Raji (cell line): ENCODE results near the gene TEAD1.

Experiments
- POLR2A ChIP-seq: IDR thresholded peaks from 2 replicates; pipeline ENCODE4 v1.6.1; 2011; ENCODE audit warnings: low read depth, low read length, control low read depth; ENCODE audit not compliant: insufficient read depth

The TEAD1 gene

DNA sequence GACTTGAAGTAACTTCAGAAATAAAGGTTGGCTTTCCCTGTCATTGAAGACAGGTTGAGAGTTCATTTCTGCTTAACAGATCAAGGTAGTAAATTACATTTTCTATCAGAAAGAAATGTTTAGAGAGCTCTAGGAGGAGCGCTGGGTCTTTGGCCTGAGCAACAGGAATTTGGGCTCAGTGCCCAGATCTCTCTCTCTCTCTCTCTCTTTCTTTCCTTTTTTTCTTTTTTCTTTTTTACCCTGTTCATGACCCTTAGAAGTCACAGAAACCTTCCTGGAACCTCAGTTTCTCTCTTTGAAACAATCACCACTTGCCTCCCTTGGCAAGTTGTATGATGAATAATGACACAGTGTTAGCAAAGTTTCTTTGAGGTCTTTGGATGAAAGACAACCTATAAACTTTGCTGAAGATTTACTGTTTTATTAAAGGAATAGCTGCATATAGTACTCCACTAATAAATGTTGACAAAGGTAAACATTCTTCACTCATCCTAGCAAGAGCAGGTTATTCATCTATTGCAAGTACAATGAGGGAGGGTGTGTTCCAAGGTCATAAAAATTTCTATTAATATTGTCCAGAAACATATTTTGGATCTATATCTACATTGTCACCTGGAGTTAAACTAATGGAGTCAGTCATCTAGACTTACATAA lies 299.4 kb downstream of the TEAD1 start:
- TF ChIP-seq POLR2A, result no peak

DNA sequence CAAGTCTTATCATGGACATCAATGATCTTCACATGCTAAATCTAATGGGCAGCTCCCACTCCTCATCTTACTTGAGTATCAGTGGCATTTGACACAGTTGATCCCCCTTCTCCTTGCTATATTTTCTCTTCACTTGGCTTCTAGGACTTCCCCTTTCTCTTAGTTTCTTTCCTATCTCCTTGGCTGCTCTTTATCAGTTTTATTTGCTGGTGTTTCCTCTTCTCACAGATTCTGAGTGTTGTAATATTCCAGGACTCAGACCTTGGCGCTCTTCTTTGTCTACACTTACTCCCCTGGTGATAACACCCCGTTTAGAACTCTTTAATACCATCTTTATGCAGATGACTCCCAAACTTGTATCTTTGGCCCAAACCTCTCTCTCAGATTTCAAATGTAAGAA lies 301.0 kb downstream of the TEAD1 start:
- no peak for TF ChIP-seq POLR2A

DNA sequence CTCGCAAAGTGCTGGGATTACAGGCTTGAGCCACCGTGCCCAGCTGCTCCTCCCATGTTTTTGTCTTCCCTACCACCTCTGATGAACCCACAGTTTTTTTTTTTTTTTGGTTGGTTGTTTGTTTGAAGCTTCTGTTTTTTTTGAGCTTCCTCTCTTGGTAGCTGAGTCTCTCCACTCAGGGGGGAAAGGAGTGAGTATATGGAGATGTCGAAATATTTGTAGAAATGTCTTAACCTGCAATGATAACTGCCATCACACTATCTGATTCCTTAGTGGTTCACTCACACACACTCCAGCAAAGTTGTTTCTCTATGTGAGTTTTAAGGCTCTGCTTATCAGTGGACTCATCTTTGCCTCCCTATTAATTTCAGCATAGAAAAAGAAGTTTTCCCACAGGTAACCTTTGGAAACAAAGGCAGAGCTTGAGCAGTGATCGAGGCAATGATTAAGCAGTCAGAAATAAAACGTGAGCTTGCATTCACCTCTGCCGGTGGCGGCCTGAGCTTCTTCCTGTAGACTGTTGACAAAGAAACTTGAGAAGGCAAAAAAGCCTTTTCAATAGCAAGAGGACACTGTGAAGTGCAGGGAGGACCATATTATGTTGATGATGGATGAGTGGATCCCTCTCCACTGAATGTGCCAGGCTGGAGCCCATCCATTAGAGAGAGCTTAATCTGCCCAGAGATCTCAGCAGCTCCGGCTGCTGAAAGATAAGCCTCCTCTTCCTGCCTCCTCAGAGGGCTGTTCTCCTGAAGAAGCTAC lies 305.9 kb downstream of the TEAD1 start:
- TF ChIP-seq POLR2A, result no peak

DNA sequence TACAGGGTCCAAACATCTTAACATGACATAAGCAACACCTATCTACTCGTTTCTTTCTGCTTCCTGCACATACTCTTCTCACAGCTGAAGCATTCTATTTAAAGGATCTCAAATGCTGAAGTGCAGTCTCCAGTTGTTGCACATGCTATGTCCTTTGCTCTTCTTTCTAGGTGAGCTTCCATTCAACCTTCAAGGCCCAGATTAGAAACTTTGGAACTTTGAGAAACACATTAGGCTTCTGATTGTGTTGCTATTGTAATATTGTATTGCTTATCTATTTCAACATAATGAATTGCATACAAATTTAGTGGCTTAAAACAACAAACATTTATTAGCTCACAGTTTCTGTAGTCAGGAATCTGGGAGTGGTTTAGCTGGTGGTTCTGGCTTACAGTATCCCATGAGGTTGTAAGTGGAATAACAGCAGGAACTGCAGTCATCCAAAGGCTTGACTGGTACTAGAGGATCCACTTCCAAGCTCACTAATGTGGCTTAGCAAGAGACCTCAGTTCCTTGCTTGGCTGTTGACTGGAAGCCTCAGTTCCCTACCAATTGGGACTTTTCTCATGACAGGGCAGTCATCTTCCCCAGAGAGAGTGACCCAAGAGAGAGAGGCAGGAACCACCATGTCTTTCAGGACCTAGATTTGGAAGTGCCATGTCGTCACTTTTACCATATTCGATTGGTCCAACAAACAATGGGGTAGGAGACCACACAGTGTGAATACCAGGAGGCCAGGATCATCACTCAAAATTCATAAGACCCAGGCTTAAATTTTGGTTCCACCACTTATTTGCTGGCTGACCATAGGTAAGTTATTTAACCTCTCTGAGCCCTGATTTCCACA lies 307.7 kb downstream of the TEAD1 start:
- no peak for TF ChIP-seq POLR2A

DNA sequence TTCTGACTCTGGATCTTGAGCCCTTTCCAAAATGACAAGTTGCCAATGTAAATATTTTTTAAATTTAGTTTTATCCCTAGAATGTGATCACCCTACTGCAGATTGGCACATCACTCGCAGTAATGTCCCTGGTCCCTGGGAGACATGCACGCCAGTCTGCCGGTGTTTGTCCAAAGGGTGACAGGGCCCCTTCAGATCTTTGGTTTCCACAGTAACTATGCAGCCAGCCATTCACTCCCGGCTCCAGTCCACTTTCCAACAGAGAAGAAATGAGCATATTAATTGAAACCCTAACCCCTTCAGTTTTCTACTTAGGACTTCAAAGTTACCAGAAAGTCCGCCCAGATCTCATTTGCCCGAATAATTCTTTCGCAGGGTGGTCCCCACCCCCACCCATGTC lies 309.1 kb downstream of the TEAD1 start:
- no peak for TF ChIP-seq POLR2A

DNA sequence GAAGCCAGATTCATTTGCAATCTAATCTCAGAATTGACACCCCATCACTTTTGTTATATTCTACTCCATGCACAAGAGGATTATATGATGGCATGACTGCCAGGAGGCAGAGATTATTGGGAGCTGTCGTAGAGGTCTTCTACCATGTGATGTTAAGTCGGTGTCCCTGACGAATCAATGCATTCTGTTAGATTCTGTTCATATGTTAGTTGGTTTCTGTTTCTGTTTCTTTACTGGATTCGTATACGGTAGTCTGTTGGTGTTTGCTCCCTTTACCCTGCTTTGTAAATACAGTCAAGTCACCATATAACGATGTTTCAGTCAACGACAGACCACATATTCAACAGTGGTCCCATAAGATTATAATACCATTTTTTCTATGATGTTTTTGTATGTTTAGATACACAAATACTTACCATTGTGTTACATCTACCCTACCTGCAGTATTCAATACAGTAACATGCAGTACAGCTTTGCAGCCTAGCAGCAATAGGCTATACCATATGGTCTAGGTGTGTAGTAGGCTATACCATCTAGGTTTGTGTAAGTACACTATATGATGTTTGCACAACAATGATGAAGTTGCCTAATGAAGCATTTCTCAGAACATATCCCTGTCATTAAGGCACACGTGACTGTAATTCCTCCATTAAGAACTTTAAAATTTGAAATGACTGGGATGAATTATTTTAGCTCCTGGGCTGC lies 312.1 kb downstream of the TEAD1 start:
- TF ChIP-seq POLR2A, result no peak

DNA sequence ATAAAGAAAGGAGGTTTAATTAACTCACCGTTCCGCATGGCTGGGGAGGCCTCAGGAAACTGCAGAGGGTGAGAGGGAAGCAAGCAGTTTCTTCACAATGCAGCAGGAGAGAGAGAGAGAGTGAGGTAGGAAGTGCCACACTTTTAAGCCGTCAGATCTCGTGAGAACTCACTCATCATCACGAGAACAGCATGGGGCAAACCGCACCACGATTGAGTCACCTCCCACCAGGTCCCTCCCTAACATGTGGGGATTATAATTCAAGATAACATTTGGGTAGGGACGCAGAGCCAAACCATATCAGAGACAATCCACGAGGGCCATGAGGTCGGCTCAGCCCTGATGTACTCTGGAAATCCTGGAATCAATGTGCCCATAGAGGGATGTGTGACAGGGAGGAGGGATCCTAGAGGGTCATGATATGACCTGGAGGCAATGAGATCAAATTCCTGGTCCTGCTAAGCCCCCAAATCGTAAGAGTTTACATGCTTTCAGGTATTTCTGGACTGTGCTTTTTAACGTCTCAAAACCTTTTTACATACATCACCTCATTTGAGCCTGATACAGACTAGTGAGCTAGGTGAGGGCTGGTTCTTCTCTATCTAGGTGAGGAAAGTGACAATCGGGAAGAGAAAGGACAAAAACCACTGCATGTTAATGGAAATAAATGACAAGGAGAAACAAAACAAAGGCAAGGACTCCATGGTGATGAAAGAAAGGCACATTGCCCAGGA lies 315.4 kb downstream of the TEAD1 start:
- TF ChIP-seq POLR2A, result no peak

DNA sequence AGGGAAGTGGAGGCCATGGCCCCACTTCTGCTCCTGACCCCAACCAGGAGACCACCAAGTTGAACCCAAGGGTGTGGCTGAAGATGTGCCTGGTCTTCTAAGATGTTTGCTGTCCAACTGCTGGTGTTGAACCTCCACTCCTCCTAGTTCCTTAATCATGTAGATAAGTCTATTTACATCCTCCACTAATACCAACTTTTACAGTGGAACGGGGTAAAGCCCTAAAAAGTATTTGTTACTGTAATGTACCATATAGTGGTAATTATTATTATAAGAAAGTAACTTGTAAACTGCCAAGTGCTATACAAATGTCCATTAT lies 315.9 kb downstream of the TEAD1 start:
- no peak for TF ChIP-seq POLR2A

DNA sequence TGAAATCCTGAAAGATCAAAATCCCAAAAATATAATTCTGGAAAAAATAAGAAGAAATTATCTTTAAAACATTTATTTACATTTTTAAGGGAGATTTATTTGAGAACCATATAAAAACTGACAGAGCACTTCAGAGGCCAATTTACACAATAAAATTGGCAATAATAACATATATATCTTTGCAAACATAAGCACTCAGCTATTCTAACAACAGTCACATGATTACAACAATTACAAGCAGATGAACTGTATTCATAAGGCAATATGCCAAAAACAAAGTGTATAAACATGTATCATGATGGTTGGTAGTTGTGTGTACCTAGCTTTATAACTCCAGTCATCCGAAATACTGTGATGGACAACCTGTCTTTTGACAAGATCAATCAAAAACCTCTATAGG lies 317.2 kb downstream of the TEAD1 start:
- TF ChIP-seq POLR2A, result no peak

DNA sequence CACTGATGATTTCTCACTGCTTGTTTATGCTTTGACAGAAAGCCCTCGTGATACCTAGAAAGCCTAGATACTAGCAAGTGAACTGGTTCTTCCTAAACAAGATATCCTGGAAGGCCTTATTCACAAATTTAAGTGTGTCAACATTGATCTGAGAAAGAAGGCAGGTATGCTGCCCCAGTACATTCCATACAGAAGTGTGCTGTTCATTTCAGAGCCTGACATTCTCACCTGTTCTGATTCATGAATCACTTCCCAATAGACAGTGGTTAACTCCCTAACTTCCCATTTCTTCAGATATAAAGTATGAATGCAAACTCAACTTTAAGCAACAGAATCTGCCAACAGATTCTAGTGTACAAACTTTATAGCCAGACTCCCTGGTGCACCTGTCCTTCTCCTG lies 319.4 kb downstream of the TEAD1 start:
- TF ChIP-seq POLR2A, result no peak
